ENCODE data around the gene LRCOL1.

The LRCOL1 gene

GRCh38 chr12:132610051-132610759, at the start of gene LRCOL1:
LRCOL1 (minus strand) TSS chr12:132610582; CDS start chr12:132606251, 4,331 bp downstream.
- DNase-seq, result peak; percentile 78

- DNase-seq, result no peak
Measured at GRCh38 chr12:132660052-132660451, 49.7 kb upstream of the LRCOL1 start.

GRCh38 chr12:132659146-132659545, 48.8 kb upstream of the LRCOL1 start:
- DNase-seq, result no peak

GRCh38 chr12:132658149-132658894, 47.9 kb upstream of the LRCOL1 start:
- DNase-seq, result no peak

GRCh38 chr12:132657004-132657727, 46.8 kb upstream of the LRCOL1 start:
- no peak for DNase-seq

- no peak for DNase-seq
Measured at GRCh38 chr12:132653567-132654290, 43.3 kb upstream of the LRCOL1 start.

GRCh38 chr12:132651444-132652100, 41.2 kb upstream of the LRCOL1 start:
- DNase-seq, result no peak

GRCh38 chr12:132649226-132649945, 39.0 kb upstream of the LRCOL1 start:
- no peak for DNase-seq

- DNase-seq, result no peak
Measured at GRCh38 chr12:132648616-132649225, 38.3 kb upstream of the LRCOL1 start.

- no peak for DNase-seq
Measured at GRCh38 chr12:132647858-132648257, 37.5 kb upstream of the LRCOL1 start.

- DNase-seq, result no peak
Measured at GRCh38 chr12:132646850-132647249, 36.5 kb upstream of the LRCOL1 start.

GRCh38 chr12:132642846-132643835, 32.8 kb upstream of the LRCOL1 start:
- no peak for DNase-seq

GRCh38 chr12:132641811-132642650, 31.6 kb upstream of the LRCOL1 start:
- DNase-seq, result no peak

GRCh38 chr12:132640936-132641335, 30.6 kb upstream of the LRCOL1 start:
- DNase-seq, result no peak

- no peak for DNase-seq
Measured at GRCh38 chr12:132639956-132640520, 29.7 kb upstream of the LRCOL1 start.

GRCh38 chr12:132638541-132639408, 28.4 kb upstream of the LRCOL1 start:
- no peak for DNase-seq

- DNase-seq, result no peak
Measured at GRCh38 chr12:132637811-132638210, 27.4 kb upstream of the LRCOL1 start.
